ENCODE results near the gene UNC93B1. TPM values are rescaled to one million over a fixed set of nuclear protein-coding genes. Genes with fewer than 3 reads are reported as not detected.

The UNC93B1 gene
- total and polyA plus RNA-seq, 2 donors: 10.3 to 30.8 TPM

DNA sequence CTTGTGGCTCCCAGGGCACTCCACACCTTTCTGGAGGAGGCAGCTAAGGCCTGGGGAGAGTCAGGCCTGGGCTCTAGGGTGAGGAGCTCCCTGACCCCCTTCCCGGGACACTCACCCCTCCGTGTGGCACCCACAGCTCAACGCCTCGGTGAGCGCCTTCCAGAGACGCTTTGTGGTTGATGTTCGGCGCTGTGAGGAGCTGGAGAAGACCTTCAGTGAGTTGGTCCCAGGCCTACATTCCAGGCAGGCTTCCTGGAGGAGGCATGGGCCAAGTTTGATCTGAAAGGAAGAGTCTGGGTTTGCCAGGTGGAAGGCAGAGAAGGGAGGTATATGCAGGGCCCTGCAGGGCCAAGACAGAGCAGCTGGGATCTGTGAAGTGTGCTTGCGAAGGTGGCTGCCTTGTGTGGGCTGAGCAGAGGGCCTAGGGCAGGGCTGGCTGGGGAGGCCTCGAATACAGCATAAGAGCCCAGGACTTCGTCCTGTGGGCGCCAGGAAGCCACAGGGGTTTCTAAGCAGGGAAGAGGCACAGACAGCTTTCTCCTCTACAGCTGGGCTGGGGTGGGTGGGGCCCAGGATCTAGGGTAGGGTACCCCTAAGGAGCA, 37.8 kb upstream of the UNC93B1 start:
- peaks cover 19 to 49% of the 10 kb centered on the region in 2 donors for H3K36me3 ChIP-seq (ENCODE audit: control insufficient read depth in 2 of 2, insufficient read depth in 2 of 2, low read length in 1 of 2)
- peaks cover 0 to 4% of the 10 kb centered on the region in 2 donors for H3K9me3 ChIP-seq (ENCODE audit: control insufficient read depth in 2 of 2, insufficient read depth in 1 of 2, low read length in 1 of 2)
- peak overlapping the region in 1 of 2 donors; percentile 30 for H3K27ac ChIP-seq (ENCODE audit: low read depth in 1 of 2, low read length in 1 of 2)
- no peak for DNase-seq (ENCODE audit: low read depth in 6 of 9, low spot score in 9 of 9)
- H3K4me1 ChIP-seq (ENCODE audit: control insufficient read depth in 2 of 2, insufficient read depth in 2 of 2, low read length in 2 of 2): peaks cover 17 to 49% of the 10 kb centered on the region in 2 donors
- H3K4me3 ChIP-seq (ENCODE audit: low read length in 2 of 2): no peak overlapping the region
- H3K27me3 ChIP-seq (ENCODE audit: control insufficient read depth in 2 of 2, insufficient read depth in 1 of 2, low read length in 1 of 2): no peaks in the 10 kb centered on the region
- WGBS: 82% methylated on average over 12 of the region's 12 CpGs

DNA sequence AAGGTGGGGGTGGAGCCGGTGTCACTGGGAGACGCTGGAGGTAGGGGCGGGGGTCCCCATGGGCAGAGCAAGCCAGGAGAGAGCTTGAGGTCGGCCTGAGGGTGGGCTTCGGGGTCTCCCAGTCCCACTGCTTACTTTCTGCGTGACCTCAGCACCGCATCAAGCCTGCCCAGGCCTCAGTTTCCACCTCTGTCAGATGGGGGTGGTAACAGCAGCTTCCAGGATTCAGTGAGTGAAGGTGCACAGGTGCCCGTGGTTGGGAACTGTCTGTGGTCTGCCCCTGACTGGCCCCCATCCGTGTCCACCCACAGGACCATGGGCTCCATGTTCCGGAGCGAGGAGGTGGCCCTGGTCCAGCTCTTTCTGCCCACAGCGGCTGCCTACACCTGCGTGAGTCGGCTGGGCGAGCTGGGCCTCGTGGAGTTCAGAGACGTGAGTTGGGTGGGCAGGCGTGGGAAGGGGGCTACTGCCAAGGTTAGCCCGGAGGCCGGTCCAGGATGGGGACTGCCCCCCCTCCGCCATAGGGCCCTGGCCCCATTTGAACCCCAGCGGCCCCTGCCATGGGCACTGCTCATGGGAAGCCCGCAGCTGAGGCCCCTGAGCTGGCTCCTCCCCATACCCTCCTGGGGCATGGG, 37.2 kb upstream of the UNC93B1 start:
- no peak for DNase-seq (ENCODE audit: low read depth in 6 of 9, low spot score in 9 of 9)
- no peaks in the 10 kb centered on the region for H3K27me3 ChIP-seq (ENCODE audit: control insufficient read depth in 2 of 2, insufficient read depth in 1 of 2, low read length in 1 of 2)
- peaks cover 15 to 54% of the 10 kb centered on the region in 2 donors for H3K36me3 ChIP-seq (ENCODE audit: control insufficient read depth in 2 of 2, insufficient read depth in 2 of 2, low read length in 1 of 2)
- peaks cover 0 to 4% of the 10 kb centered on the region in 2 donors for H3K9me3 ChIP-seq (ENCODE audit: control insufficient read depth in 2 of 2, insufficient read depth in 1 of 2, low read length in 1 of 2)
- H3K4me3 ChIP-seq (ENCODE audit: low read length in 2 of 2): peak overlapping the region; percentile 68
- peaks cover 17 to 51% of the 10 kb centered on the region in 2 donors for H3K4me1 ChIP-seq (ENCODE audit: control insufficient read depth in 2 of 2, insufficient read depth in 2 of 2, low read length in 2 of 2)
- WGBS: 85% methylated on average over 23 of the region's 23 CpGs
- H3K27ac ChIP-seq (ENCODE audit: low read depth in 1 of 2, low read length in 1 of 2): peak overlapping the region; percentile 48 to 85

DNA sequence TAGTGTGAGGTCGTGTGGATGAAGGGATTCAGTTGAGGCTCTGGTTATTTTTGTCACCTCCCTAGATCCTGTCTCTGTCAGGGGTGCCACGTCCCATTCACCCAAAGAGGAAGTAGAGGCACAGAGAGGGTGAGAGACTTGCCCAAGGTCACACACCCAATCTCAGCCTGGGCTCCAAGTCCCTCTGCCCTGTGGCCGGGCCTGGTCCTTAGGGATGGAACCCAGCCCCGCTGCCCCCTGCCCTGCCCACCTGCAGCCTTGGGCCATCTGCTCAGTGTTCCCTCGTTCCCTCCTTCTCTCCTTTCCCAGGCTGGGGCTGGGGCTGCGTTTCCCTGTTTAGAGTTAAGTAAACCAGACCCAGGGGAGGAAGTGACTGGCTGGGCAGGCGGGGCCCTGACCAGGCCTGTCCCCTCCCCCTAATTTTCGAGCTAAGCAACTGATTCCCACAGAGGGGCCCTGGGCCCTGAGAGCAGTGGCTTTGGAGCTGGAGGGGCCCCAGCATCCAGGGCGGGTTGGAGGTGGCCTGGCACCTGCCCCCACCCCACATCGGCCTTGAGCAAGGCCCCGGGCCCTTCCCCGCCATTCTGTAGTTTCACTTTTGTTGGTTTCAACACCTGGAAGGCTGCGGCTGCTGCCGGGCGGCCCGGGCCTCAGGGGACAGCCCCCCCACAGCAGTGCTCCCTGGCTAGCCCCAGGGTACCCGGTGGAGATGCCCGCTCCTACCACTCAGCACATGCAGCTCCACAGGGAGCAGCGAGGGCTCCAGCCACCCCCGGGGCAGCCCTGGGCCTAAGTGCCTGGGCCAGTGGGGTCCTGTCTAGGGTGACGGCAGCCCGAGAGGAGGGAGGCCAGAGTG, 36.4 kb upstream of the UNC93B1 start:
- H3K4me1 ChIP-seq (ENCODE audit: control insufficient read depth in 2 of 2, insufficient read depth in 2 of 2, low read length in 2 of 2): peaks cover 17 to 51% of the 10 kb centered on the region in 2 donors
- peaks cover 11 to 47% of the 10 kb centered on the region in 2 donors for H3K36me3 ChIP-seq (ENCODE audit: control insufficient read depth in 2 of 2, insufficient read depth in 2 of 2, low read length in 1 of 2)
- H3K9me3 ChIP-seq (ENCODE audit: control insufficient read depth in 2 of 2, insufficient read depth in 1 of 2, low read length in 1 of 2): peaks cover 0 to 4% of the 10 kb centered on the region in 2 donors
- H3K27me3 ChIP-seq (ENCODE audit: control insufficient read depth in 2 of 2, insufficient read depth in 1 of 2, low read length in 1 of 2): no peaks in the 10 kb centered on the region
- DNase-seq (ENCODE audit: low read depth in 6 of 9, low spot score in 9 of 9): peak in 4 of 9 donors; percentile 34 to 76 (median 54)
- peak overlapping the region; percentile 48 to 85 for H3K27ac ChIP-seq (ENCODE audit: low read depth in 1 of 2, low read length in 1 of 2)
- 9% methylated on average over 22 of the region's 22 CpGs for WGBS
- H3K4me3 ChIP-seq (ENCODE audit: low read length in 2 of 2): peak overlapping the region; percentile 68

DNA sequence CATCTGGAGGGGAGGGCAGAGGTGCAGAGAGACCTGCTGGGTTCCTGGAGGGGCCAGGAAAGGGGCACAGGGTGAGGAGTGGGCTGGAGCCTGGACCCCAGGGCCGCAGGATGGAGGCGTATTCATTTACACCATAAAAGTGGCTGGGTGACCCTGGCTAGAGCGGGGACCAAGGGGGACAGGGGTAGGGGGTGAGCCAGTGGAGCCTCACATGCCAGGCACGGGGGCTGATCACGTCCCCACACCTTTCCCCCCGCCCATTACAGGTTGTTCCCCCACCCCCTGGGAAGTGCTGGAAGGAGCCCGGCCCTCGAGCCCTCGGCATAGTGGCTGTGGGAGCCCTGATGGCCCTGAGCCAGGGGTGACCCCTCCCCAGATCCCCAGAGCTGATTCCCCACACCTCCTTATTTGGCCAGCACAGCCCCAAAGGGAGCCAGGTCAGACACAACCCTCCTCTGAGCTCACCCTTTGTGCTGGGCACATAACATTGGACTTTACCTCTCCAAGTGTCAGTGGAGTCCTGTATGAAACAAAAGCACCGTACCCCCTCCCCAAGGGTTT, 35.7 kb upstream of the UNC93B1 start:
- peak in 2 of 9 donors; percentile 14 to 22 for DNase-seq (ENCODE audit: low read depth in 6 of 9, low spot score in 9 of 9)
- H3K4me1 ChIP-seq (ENCODE audit: control insufficient read depth in 2 of 2, insufficient read depth in 2 of 2, low read length in 2 of 2): peaks cover 17 to 51% of the 10 kb centered on the region in 2 donors
- H3K36me3 ChIP-seq (ENCODE audit: control insufficient read depth in 2 of 2, insufficient read depth in 2 of 2, low read length in 1 of 2): peaks cover 9 to 40% of the 10 kb centered on the region in 2 donors
- peaks cover 0 to 4% of the 10 kb centered on the region in 2 donors for H3K9me3 ChIP-seq (ENCODE audit: control insufficient read depth in 2 of 2, insufficient read depth in 1 of 2, low read length in 1 of 2)
- H3K27ac ChIP-seq (ENCODE audit: low read depth in 1 of 2, low read length in 1 of 2): peak overlapping the region; percentile 48 to 85
- H3K27me3 ChIP-seq (ENCODE audit: control insufficient read depth in 2 of 2, insufficient read depth in 1 of 2, low read length in 1 of 2): no peaks in the 10 kb centered on the region
- 60% methylated on average over 10 of the region's 10 CpGs for WGBS
- peak overlapping the region; percentile 68 for H3K4me3 ChIP-seq (ENCODE audit: low read length in 2 of 2)

DNA sequence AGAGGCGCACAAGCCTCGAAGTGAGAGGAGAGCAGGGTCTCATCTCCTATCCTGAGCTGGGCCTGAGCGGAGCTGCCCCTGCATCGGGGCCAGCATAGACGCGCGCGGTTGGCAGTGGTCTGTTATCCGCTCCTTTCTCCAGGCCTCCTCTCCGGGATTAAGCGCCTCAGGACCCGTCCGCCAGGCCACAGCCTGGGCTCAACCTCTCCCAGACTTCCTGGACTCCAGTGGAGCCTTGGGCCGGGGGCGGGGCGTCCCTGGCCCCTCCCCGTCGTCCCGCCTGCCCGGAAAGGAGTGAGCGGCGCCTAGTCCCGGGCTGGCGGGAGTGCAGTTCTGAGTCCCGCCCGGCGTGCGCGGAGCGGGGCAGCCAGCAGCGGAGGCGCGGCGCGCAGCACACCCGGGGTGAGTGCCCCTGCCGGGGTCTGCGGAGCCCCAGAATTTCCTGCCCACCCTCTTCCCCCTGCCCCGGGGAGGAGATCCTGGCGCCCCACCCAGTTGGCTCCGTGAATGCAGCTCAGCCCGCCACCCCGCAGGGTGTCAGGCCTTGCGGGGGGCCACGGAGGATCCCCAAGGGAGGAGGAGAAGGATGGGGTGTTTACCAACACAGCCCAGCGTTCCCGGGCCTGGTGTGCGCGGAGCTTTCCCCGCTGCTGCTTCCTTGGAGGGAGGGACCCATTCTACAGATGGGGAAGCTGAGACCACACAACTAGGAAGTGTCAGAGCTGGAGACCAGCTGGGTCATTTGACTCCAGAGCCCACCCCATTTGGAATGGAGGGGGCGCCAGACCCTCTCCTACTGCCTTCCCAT, 35.0 kb upstream of the UNC93B1 start, which contains the start of gene TCIRG1:
TCIRG1 (plus strand) TSS at position 308 of the 808 bp plus-strand sequence. CDS start 2,247 bp downstream, outside the sequence.
- 15% methylated on average over 51 of the region's 51 CpGs for WGBS
- H3K36me3 ChIP-seq (ENCODE audit: control insufficient read depth in 2 of 2, insufficient read depth in 2 of 2, low read length in 1 of 2): peaks cover 10 to 38% of the 10 kb centered on the region in 2 donors

DNA sequence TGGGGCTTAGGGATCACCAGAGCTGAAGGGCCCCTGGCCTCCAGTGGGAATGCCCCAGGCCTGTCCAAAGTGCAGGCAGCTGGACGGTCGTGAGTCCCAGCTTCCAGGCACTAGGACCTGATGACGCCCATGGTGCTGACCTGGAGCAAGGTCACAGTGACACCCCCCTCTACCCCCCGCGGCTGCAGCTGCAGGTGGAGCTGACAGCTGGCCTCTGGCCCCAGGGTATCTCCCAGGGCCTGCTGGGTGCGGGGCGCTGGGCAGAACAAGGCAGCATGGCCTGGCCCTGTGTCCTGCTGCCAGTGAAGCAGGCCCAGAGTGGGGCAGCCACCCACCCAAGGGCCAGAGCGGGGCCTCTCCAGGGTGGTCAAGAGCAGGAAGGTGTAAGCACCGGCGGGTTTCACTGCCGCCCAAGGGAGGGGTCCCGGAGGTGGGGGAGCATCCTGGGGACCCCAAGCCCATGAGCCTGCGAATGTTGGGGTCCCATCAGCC, 34.4 kb upstream of the UNC93B1 start:
- Histone ChIP-seq H3K27me3 (ENCODE audit: control insufficient read depth in 2 of 2, insufficient read depth in 1 of 2, low read length in 1 of 2) (no peaks in the 10 kb centered on the region), H3K27ac (ENCODE audit: low read depth in 1 of 2, low read length in 1 of 2) (peak overlapping the region; percentile 28 to 64), H3K36me3 (ENCODE audit: control insufficient read depth in 2 of 2, insufficient read depth in 2 of 2, low read length in 1 of 2) (peaks cover 15 to 38% of the 10 kb centered on the region in 2 donors), H3K9me3 (ENCODE audit: control insufficient read depth in 2 of 2, insufficient read depth in 1 of 2, low read length in 1 of 2) (peaks cover 0 to 4% of the 10 kb centered on the region in 2 donors), H3K4me3 (ENCODE audit: low read length in 2 of 2) (peak overlapping the region; percentile 68), H3K4me1 (ENCODE audit: control insufficient read depth in 2 of 2, insufficient read depth in 2 of 2, low read length in 2 of 2) (peaks cover 17 to 51% of the 10 kb centered on the region in 2 donors)
- DNase-seq (ENCODE audit: low read depth in 6 of 9, low spot score in 9 of 9): no peak
- WGBS: 87% methylated on average over 13 of the region's 13 CpGs

More for the DNA sequence above, 35.0 kb upstream of the UNC93B1 start, which contains the start of gene TCIRG1:
- peak within 1 kb of the TSS; percentile 68 for H3K4me3 ChIP-seq (ENCODE audit: low read length in 2 of 2)
- no peaks in the 10 kb centered on the region for H3K27me3 ChIP-seq (ENCODE audit: control insufficient read depth in 2 of 2, insufficient read depth in 1 of 2, low read length in 1 of 2)
- H3K27ac ChIP-seq (ENCODE audit: low read depth in 1 of 2, low read length in 1 of 2): peak within 1 kb of the TSS; percentile 64 to 85
- peaks cover 0 to 4% of the 10 kb centered on the region in 2 donors for H3K9me3 ChIP-seq (ENCODE audit: control insufficient read depth in 2 of 2, insufficient read depth in 1 of 2, low read length in 1 of 2)
- H3K4me1 ChIP-seq (ENCODE audit: control insufficient read depth in 2 of 2, insufficient read depth in 2 of 2, low read length in 2 of 2): peaks cover 17 to 51% of the 10 kb centered on the region in 2 donors
- DNase-seq (ENCODE audit: low read depth in 6 of 9, low spot score in 9 of 9): peak in 5 of 9 donors; percentile 34 to 66 (median 50)

DNA sequence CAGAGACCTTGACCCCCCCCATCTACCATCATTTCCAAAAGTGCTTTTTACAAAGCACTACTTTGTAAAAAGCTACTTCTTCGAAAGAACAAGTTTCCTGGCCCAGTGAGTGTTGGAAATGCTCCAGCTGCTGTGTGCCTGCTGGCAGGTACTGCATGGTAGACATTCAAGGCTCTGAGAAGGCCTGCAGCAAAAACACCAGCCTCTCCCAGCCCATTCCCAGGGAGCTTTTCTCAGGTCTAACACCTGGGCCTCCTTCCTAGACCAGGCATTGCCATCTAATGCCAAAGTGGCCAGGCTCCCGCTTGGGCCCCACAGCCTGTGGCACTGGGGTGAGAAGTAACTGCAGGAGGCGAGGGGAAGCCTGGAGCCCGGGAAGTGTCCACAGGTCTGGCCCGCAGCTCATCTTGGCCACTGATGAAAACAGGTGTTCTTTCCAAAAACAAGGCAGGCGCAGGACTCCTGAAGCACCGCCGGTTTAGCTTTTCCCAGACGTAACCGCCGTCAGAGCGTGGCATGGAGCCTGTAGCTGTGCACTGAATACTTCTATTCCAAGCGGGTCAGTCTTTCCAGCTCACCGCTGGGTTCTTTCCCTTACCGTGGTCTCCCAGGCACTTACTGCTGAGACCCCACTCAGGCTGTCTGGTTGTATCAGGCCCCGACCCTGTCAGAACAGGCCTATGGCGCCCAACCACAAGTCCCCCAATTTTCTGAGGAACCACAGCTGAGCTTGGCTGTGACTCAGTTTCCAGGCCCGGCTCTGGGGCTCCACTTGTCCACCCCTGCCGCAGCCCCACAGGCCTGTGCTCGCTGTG, 33.7 kb upstream of the UNC93B1 start:
- H3K4me1 ChIP-seq (ENCODE audit: control insufficient read depth in 2 of 2, insufficient read depth in 2 of 2, low read length in 2 of 2): peaks cover 17 to 51% of the 10 kb centered on the region in 2 donors
- DNase-seq (ENCODE audit: low read depth in 6 of 9, low spot score in 9 of 9): no peak
- 83% methylated on average over 20 of the region's 20 CpGs for WGBS
- peak overlapping the region in 1 of 2 donors; percentile 54 for H3K27ac ChIP-seq (ENCODE audit: low read depth in 1 of 2, low read length in 1 of 2)
- peaks cover 21 to 38% of the 10 kb centered on the region in 2 donors for H3K36me3 ChIP-seq (ENCODE audit: control insufficient read depth in 2 of 2, insufficient read depth in 2 of 2, low read length in 1 of 2)
- H3K27me3 ChIP-seq (ENCODE audit: control insufficient read depth in 2 of 2, insufficient read depth in 1 of 2, low read length in 1 of 2): no peaks in the 10 kb centered on the region
- H3K4me3 ChIP-seq (ENCODE audit: low read length in 2 of 2): no peak overlapping the region
- peaks cover 0 to 4% of the 10 kb centered on the region in 2 donors for H3K9me3 ChIP-seq (ENCODE audit: control insufficient read depth in 2 of 2, insufficient read depth in 1 of 2, low read length in 1 of 2)

Measured in thymus (tissue), 11 donors.